Suppressor macrophage treated with lipopolysaccharide for 1 hour (primary cell): ENCODE results near the gene GLRX2.
A peak's percentile ranks its signal among the peaks of the same experiment; 100 is the strongest.
"Not testable (repeated sequence)": the region's sequence is repeated elsewhere in the genome, so short reads cannot be mapped to it uniquely, and the experiment has no call there.

Source experiments
- DNase-seq, 3 donors: peaks; one replicate each; pipeline ENCODE4 v3.0.0-alpha.2; 2020 to 2022

Gene GLRX2, protein sequence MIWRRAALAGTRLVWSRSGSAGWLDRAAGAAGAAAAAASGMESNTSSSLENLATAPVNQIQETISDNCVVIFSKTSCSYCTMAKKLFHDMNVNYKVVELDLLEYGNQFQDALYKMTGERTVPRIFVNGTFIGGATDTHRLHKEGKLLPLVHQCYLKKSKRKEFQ

DNA sequence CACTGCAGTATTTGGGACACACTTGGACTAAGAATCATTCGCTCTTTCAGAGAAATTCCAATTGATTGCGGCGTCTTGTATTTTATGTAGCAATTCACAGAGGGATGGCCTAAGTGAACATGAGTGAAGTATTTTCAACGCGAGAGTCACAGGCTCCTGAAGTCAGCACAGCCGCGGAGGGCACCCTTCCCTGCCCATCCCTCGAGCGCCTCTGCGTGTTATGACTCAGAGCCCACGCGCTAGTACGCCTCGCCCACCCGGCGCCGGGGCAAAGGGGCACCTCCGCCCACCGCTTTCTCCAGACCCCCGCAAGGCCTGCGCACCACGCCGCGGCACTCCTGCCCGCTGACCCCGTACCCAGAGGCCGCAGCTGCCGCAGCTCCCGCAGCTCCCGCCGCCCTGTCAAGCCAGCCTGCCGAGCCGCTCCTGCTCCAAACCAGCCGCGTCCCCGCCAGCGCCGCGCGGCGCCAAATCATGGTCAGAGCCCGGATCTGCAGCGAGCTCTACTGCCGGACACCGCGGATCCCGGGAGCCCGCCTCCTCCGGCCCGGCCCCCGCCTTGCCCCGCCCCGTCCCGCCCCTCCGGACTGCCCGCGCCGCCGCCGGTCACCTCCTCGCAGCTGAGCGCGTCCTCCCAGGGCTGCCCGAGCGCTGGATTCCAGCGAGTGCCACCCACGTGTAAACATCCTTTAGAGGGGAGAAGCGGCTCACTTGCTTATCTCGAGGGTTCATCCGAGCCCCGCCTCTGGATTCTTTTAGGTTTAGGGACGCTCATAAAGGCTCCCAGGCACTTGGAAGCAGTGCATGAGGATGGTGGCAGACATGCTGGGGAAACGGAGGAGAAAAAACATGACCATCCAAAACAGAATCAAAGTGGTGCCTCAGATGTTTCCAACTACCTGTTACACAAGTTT, at the start of gene GLRX2:
GLRX2 (minus strand) TSS at position 508 of the 914 bp plus-strand sequence; CDS start at position 476, 32 bp downstream.
- peak; percentile 90 to 96 (median 95) for DNase-seq

DNA sequence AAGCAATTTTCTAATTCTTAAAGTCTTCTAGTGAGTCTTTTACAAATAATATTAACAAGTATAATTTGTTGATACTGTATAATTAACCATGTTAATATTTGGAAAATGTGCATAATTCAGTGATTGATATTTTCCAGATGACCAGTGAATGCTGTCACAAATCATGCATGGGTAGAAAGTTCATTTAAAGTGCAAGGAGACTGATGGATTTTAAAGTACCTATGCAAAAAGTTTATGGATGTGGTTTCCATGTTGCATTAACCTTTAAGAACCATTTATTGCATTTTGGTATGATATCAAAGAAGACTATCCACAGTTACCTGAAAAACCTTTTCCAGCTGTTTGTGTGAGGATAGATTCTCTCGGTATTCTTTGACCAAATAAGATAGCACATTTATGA, 39.8 kb upstream of the GLRX2 start:
- no peak for DNase-seq

DNA sequence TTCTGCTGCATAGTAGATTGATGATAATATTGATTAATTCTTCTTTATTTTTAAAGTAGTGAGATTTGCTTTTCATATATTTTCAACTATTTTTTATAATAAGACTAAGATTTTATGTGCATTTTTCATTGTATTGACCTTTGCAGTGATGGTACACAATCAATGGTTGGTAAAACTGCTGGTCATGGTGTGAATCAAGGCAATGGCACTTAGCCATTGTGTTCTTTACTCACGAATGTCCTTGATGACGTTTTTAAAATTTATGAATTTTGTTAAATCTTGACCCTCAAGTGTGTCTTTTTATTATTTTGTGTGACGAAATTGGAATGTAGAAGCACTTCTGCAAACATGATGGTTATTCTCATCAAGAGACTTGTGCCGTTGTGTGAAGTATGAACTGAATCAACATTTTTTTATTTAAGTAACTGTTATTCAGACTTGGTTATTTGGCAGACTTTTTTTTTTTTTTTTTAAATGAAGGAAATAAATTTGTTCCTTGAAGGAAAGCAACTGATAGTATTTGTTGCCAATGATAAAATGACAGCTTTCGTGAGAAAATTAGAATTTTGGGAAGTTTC, 39.2 kb upstream of the GLRX2 start:
- DNase-seq, result no peak

DNA sequence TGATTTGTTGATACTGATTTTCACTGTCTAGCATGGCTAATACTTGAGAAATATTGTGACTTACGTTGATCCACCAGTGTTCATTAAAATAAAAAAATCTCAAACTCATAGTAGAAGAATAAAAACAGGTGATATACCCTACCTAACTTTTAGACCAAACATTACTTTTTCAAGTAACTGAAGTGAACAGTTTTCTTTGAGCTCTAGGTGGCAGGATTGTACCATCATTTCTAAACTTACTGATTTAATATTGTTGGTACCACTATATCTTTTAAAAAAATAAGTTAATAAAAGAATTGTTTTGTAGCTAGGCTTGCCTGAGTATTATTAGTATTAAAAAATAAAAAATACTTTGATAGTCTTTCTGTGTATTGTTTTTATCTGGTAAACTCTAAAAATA, 38.1 kb upstream of the GLRX2 start:
- no peak for DNase-seq

DNA sequence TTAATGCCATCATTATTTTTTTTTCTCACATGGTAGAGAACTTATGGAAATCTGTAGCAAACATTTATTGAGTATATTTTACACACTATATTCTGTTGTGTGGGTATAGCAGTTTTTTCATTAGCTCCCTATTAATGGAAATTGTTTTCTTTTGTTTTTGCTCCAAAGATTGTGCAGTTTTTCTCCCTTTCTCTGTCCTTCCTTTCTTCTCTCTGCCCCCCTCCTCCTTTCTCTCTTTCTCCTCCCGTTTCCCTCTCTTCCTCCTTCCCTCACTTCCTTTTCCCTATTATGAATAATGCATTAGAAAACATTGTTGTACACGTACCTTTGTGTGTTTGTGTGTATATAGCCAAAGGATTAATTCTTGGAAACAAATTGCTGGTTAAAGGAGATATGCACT, 37.2 kb upstream of the GLRX2 start:
- no peak for DNase-seq

DNA sequence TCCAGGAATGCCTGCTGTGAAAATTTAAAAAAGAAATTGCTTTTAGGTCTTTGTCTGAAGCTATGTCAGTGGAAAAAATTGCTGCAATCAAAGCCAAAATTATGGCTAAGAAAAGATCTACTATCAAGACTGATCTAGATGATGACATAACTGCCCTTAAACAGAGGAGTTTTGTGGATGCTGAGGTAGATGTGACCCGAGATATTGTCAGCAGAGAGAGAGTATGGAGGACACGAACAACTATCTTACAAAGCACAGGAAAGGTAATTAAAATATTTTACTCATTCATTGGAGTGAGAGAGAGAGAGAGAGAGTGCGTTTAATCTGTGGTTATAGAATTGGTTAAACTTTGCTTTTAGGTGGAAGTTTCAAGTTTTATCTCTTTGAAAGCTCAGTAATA, 36.6 kb upstream of the GLRX2 start:
- DNase-seq, result no peak

DNA sequence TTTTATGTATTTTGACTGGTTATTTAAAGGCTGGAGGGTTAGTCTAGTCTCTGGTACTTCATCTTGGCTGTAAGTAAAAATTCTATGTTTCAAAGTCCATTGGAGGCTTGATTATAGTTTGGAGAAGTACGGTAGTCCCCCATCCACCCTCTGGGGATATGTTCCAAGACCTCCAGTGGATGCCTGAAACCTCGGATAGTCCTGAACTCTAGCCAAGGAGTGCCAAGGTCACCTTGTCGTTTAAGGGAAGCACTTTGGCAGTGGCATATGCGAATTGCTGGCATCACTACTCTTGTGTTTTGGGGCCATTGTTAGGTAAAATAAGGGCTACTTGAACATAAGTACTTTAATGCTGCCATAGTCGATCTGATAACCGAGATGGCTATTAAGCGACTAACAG, 35.0 kb upstream of the GLRX2 start:
- DNase-seq, result no peak

DNA sequence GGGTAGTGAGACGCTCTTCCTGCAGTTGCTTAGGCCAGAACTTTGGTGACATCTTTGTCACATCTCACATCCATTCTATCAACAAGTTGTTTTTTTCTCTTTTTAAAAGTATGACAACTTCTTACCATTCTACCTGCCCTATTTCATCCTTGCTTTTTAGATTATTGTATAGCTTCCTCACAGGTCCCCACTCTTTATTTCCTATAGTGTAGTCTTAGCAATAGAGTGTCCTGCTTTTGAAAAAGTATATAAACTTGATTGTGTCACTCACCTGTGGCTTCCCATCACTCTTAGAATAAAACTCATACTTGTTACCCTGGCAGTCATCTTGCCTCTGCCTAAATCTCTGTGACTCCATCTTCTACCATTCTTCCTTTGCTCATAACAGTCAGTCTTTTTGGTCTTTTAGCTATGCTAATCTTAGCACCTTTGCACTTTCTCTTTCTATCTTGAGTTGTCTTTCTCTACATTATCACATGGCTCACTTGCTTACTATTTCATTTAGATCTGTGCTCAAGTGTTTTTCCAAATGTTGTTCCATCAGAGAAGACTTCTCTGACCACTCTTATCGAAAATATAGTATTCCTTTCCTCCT, 26.1 kb upstream of the GLRX2 start:
- no peak for DNase-seq

DNA sequence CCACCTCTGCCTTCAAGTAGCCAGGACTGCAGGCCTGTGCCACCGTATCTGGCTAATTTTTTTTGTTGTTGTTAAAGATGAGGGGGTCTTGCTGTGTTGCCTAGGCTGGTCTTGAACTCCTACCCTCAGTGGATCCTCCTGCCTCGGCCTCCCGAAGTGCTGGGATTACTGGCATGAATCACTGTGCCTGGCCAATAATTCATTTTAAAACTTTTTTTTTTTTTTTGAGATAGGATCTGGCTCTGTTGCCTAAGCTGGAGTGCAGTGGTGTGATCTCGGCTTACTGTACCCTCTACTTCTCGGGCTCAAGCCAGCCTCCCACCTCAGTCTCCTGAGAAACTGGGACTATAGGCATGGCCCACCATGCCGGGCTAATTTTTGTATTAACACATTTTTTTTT, 20.2 kb upstream of the GLRX2 start:
- no peak for DNase-seq

DNA sequence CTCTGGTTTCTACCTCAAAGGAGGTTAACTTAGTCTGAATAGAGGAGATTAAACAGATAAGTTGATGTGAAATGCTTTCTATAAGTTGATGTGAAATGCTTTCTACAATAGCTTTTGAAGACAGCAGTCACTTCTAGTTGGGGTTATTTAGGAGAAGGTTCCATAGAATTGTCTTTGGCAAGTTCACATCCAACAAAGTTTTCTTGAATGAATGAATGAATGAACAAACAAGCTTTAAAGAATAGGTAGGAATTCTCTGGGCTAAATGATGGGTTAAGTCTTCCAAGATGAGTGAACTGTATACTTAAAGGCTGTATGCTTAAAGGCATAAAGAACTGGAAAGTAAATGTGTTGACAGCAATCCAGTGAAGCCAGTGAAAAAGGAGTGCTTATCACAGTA, 18.5 kb upstream of the GLRX2 start:
- DNase-seq, result no peak

DNA sequence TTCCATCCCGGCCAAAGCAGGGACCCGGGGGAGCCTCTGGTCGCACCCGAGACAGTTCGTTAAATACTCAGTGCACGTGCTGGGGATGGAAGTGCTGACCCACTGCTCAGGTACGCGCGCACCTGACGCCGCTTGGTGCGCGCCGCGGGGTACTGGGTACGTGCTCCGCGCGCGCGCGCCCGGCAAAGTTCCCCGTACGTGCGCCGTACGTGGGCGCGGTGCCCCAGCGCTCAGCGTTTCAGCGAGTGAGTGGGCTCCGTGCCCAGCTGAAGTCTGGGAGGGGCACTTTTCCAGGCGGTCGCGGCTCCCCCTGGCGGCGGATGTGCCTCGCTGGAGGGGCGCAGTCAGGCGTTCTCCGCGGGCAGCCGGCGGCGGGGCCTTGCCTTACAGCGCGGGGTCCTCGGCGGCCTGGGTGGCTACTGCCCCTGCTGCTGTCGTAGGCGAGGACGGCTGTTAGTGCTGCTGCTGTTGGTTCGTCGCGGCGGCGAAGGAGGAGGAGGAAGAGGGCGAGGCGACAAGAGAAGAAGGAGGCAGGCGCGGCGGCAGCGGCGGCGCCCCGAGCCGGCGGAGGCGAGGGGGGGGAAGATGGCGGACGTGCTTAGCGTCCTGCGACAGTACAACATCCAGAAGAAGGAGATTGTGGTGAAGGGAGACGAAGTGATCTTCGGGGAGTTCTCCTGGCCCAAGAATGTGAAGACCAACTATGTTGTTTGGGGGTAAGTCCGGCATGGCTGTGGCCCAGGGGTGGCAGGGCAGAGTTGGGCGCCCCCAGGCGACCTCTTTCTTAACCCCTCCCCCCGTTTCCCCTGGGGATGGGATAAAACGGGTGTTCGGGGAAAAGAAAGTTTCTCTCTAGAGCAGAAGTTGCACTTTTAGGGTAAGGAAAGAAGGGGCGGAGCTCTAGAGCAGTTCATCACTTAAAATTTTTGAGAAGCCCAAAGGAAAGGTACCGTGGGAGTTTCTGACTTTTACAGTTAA, 16.7 kb upstream of the GLRX2 start, which contains the start of gene CDC73:
CDC73 (plus strand) TSS at position 416 of the 978 bp plus-strand sequence; CDS start at position 586, 170 bp downstream.
- DNase-seq, result peak; percentile 98 to 99 (median 99)

DNA sequence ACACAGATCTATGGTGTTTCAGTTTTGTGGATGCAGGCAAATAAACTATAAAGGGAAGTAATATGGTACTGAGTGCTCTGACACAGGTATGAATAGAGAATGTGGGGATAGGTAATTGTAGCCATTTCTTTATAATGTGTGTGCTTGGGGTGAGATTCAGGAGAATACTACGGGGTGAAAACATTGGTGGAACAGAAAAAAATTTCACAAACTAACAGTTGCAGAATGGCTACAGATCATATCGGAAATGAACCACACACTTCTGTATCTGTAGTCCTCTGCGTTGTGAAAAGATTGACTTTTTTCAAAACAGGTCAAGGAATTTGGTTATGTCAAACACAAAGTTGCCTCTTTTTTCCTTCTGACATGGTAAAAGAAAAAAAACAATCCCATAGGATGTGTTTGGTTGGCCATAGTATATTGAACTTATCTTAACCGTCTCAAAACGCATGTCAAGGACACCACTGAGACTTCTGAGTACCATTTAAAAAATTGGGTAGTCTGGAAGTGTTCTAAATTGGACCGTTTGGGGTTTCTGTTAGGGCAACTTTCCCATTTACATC, 15.5 kb upstream of the GLRX2 start:
- no peak for DNase-seq

DNA sequence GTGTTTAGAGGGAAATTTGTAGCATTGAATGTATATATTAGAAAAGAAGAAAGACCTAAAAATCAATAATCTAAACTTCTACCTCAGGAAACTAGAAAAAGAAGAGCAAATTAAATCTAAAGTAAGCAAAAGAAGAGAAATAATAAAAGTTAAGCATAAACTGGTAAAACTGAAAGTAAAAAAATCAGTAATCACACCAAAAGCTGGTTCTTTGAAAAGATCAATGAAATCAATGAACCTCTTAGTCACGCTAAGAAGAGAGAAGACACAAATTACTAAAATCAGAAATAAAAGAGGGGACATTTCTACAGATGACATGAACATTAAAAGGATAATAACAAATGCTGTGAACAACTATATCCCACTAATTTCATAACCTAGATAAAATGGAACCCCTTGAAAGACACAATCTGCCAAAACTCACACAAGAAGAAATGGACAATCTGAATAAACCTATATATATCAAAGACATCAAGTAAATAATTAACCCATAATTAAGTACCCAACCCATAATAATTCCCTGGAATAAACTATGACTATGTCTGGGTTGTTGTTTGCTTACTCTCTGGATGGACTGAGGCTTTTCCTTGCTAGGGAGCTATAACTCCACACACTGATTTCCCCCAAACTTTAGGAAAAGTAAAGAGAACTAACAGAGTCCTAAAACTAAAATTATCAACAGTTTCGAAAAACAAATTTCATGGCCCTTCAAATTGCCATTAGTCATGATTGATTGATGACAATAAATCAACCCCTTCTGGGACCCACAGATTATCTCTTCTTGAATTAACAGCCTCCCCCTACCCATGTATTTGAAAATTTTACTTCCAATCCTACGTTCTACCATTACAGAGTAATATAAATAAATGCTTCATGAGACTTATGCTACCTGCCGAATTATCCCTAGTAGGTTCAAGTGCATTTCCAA, 13.9 kb upstream of the GLRX2 start:
- no peak for DNase-seq

DNA sequence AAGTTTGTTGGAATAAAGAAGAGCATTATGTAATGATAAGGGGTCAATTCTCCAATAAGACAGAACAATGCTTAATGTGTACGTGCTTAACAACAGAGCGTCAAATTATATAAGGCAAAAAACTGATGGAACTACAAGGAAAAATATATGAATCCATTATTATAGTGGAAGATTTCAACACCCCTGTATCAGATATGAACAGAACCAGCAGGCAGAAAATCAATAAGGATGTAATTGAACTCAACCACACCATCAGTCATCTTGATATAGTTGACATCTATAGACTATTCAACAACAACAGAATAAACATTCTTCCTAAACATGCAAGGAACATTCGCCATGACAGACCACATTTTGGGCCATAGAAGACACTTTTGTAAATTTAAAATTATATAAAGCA, 13.0 kb upstream of the GLRX2 start:
- no peak for DNase-seq

DNA sequence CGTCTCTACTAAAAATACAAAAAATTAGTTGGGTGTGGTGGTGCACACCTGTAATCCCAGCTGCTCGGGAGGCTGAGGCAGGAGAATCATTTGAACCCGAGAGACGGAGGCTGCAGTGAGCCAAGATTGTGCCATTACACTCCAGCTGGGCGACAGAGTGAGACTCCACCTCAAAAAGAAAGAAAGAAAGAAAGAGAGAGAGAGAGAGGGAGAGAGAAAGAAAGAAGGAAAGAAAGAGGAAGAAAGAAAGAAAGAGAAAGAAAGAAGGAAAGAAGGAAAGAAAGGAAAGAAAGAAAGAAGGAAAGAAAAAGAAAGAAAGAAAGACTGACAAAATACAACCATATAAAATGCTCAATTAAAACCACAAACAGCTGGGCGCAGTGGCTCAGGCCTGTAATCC, 12.0 kb upstream of the GLRX2 start:
- DNase-seq, result not testable (repeated sequence)

DNA sequence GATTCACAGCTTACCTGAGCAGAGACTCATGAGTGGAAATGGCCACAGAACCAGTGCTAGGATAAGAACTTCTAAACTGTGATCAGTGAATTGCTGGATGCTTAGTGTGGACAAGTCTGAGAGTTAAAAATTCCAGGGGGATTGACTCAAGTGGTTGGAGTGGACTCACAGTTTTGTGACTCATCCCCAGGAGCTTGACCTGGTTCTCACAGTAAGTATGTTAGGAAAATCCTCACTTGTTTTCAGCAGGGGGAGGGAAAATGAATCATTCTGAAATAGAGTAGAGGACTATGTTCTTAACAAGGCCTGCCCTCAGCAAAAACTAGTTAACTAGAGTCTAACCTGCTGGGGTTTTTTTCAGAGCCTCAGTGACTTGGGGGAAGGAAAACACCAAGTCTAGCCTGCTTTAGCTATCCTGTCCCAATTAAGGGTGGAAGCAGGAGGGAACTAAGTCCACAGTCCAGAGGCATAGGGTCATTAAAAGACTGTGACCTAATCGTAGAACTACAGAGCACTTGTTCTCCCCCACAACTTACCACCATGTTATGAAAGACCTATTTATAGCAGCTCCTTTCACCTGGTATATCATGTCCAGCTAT, 10.5 kb upstream of the GLRX2 start:
- peak; percentile 32 to 64 (median 58) for DNase-seq

DNA sequence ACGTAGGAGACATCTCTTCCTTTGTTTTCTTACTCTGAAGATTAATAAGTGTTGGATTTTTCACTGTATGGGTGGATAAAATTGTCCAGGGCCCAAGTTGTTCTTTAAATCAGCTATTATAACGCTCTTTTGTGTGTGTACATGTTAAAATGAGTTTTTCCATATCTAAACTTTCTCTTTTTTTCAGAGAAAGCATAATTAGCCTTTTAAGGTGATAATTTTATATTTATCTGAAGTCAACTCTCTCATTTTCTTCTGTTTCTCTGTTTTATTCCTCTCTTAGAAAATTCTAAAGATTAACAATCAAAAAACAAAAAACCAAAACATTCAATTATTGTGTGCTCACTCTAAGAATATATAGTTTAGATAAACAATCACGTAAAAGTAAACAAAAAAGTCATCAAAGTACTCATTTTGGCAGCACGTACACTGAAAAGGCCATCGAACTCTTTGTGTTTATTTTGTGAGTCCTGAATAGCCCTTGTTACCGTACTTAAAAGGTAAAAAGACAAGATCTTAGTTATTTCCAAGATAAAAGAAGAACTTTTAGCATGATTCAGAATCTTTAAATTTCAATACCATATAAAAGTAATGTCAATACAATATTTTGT, 9.4 kb upstream of the GLRX2 start:
- no peak for DNase-seq

DNA sequence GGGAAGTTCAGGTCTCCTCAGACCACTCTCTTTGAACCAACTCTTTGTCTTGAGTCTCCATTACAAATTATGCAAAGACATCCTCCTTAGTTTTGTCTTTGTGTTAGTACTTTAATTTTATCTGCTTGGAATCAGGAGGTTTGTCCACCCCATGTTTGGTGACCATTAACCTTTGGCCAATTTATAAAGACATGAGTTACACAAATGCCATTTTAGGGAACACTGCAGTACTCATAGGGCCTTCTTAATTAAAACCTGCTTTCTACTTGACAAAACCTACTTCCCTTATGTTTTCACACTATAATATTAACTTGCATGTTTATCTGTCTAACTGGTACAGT, 8.7 kb upstream of the GLRX2 start:
- no peak for DNase-seq

DNA sequence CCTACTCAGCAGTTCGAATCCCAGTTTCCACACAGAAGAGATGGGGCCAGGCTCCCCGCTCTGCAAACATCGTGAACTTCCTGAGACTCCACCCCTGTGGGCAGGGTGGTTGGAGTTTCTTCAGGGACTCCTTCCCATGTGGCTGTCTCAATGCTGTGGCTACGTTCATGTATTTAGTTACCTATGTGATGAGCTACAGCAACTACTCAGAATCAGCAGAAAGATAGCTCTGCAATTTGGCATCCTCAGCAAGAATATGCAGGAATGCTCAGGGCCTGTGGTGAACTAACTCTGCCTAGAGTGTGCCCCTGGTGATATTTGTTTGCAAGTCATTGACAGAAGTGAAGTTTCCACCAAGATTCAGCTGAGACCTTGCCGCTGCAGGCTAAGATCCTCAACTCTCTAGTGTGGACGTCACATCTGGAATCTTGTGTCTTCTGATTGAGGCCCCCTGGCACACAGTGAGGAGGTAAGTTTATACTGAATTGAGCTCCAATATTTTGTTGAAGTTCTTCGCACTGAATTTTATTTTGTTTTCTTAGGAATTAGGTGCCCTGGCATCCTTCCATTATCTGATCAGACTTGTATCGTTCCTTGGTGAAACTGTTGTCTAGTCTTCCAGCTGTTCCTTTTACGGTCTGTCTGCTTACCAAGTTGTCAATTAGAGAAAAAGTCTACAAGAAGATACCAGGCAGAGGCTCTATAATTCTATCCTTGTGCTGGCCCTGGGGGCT, 8.2 kb upstream of the GLRX2 start:
- DNase-seq, result no peak
